Inferior parietal cortex (tissue), 1 donor: ENCODE measurements around the gene ADCY1.

ENCODE experiments used
- DNase-seq: peaks from one replicate; pipeline ENCODE4 v3.0.0-alpha.2; 2016; ENCODE audit errors: extremely low spot score

ADCY1 gene

DNA sequence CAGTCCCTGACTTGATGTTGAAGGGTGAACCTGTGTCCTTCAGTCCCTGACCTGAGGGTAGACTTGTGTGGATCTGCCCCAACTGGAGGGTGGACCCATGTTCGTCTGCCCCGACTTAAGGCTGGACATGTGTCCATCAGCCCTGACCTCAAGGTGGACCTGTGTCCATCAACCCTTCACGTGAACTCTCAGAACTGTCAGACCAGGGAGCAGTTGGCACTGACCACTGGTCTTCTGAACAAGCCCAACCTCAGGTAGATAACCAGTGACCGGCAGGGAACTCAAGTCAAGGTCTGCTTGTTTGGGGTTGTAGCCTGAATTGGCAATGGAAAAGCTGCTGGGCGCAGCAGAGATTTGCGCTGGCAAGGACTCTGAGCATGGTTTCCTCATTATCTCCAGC, 96.5 kb downstream of the ADCY1 start:
- DNase-seq, result no peak

DNA sequence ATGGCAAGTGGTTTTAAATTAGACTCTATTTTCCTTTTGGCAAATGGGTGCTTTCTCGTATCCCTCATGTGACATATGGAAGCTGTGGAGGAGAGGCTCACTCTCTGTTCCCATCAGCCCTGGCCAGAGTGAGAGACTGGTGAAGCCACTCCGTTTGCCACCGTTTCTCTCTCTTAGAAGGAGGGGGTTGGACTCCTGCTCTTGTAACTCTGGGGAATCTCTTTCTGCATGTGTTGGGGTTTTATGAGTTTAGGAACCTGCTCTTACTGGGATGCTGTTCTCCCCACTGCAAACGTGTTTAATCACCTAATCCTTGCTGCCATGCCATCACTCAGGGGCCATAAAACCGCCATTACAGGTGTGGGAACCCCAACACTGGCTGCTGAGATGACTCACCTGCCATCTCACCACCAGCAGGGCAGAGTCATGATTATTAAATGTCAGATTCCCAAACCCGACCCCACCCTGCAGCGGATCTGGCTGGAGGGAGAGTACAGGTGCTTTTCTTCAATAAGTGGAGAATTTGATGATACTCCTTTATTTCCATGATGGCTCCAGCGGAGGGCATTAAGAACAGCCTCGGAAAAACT, 103.2 kb downstream of the ADCY1 start:
- no peak for DNase-seq

DNA sequence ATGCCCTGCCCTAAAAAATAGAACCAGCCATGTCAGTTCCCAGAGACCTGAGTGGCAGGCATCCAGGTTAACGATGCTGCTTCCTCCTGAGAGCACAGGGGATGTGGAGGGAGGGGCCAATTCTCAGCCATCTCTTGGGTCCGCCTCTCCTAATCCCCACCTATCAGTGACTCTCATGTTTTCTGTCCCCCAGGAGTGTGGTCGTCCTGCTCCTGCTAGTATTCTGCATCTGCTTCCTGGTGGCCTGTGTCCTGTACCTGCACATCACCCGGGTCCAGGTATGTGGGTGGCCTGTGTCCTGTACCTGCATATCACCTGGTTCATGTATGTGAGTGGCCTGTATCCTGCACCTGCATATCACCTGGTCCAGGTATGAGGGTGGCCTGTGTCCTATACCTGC, 105.3 kb downstream of the ADCY1 start:
- DNase-seq, result no peak

DNA sequence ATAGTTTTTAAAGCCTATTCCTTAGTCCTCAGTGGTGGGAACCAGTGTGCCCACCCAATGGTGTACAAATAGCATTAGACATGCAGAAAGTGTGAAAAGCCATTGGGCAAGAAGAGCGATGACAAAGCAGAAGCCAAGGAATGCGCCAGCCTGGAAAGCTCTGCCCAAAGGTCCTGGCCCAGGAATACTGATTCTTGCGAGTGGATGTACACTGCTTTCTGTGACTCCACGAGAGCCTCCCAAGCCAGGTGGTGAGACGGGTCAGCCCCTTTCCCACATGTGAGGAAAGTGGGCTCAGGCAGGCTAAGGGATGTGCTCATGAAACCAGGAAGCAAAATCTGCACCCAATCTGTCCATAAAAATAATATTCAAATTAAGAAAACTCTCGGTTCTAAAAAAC, 106.6 kb downstream of the ADCY1 start:
- DNase-seq, result no peak

DNA sequence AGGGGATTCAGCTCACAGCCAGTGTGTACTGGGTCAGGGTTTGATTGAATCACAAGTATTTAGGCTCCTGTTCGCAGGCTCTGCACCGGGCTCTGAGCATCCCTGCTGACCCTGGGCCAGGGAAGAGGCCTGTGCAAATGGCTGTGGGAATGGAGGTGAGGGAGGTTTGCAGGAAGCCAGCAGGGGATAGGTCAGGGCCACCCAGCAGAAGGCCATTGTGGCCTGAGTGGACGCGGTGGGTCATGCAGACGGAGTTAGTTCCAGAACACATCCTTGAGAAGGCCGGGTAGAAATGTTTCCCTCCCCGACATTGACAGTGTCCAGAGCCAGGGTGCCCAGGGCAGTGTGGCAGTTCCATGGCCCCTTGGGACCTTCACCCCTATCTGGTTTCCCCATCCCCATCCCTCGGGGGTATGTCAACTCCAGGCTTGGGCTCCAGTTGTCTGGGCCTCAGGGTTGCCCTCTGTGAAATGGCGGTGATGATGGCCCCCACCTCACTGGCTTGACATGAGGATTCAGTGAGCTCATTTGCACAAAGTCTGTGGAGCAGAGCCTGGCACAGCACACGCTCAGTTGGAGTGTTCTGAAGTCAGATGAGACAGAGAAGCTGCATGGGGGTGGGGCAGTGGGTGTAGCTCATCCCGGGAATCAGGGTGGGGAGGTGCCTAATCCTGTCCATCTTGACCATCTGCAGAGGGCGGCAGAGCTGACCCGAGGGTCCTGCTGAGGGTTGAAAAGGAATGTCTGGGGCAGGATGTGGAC, 107.6 kb downstream of the ADCY1 start:
- DNase-seq, result no peak

DNA sequence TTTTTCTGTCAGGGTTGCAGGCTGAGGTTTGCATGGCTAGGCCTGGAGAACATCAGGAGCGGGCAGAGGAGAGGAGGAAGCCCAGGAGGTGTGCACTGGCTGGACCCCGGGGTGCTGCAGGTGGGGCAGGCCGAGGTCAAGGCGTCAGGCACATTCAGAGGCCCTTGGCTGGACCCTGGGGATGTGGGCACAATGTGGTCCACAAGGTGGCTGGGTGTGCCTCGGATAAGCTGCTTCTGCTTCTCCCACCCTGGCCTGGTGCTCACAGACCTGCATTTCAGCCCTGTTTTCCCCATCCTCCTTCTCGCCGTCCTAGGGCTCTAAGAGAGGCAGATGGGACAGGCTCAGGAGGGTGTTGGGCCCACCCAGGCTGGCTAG, 108.2 kb downstream of the ADCY1 start:
- DNase-seq, result no peak

DNA sequence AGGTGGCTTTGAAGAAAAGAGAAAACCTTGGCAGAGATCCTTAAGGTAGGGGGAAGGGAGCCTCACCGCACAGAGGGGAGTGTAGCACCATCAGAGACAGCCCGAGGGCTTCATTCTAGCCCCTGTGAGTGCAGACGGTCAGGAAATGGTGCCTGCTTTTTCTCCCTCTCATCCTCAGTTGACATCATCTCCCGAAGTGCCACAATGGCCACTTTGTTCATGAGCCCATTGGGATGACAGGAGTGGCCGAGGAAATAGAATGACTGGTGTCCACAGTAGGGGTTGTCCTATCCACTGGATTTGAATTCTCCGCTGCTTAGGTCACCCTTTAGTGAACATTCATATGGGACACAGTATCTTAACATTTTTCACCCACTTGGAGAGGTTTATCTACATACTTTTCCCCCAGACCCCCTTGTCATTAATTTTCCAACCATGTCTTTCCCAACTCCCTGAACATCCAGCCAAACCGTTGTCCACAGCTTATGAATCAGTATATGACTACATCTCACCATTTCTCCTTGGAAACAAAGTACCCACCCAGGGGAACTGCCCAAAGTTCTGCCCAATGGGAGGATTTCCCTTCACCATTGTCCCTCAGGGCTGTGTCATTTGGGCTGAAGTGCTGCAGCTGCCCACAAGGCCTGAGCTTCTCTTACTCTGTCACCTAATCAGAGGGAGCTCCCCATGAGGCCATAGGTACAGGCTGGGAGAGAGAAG, 108.8 kb downstream of the ADCY1 start:
- DNase-seq, result peak; percentile 57

DNA sequence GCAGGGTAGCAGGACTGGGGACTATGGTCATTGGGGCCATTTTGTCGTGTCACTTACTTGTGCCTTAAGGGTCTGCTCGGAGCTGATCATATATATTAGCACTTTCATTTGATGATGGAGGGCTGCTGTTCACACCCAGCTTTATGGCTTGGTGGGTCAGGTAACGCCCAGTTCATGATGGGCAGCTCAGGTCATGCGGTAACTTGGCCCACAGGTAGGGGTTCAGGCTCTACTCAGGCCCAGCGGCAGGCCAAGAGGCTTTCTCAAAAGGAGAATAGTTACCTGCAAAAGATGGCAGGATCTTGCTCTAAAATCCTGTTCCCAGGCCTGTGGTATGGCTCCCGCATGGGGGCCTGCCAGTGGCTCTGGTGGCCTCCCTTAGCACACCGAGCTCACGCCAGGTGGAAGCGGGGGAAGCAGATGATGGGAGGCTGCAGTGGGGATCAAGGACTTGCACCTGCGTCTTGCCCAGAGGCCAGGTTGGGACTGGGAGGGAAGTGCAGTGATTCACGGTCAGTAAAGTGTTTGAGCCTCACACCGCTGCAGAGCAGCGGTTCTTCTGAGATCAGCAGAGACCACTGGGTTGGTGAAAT, 109.5 kb downstream of the ADCY1 start:
- DNase-seq, result no peak

DNA sequence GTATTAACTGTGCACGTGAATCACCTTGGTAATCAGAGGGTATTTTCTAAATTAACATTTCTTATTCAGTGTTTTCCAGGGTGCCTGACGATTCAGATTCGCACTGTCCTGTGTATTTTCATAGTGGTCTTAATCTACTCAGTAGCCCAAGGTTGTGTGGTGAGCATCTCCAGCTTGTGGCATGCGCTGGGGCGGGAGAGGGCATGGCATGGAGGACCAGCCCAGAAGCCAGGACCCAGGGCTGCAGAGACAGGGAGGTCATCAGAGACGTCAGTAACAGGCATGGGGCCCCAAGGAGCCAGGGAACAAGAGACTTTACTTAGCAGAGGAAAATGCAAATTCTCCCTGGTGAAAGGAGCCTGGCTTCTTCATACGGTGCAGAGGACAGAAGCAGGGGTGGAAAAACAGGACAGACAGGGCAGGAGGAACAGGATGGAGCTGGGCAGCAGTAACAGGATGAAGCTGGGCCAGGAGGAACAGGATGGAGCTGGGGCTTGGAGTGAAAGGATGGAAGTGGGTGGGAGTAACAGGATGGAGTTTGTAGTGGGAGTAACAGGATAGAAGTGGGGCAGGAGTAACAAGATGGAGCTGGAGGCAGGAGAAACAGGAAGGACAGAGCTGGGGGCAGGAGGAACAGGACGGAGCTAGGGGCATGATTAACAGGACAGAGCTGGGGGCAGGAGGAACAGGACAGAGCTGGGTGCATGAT, 110.9 kb downstream of the ADCY1 start:
- DNase-seq, result no peak

DNA sequence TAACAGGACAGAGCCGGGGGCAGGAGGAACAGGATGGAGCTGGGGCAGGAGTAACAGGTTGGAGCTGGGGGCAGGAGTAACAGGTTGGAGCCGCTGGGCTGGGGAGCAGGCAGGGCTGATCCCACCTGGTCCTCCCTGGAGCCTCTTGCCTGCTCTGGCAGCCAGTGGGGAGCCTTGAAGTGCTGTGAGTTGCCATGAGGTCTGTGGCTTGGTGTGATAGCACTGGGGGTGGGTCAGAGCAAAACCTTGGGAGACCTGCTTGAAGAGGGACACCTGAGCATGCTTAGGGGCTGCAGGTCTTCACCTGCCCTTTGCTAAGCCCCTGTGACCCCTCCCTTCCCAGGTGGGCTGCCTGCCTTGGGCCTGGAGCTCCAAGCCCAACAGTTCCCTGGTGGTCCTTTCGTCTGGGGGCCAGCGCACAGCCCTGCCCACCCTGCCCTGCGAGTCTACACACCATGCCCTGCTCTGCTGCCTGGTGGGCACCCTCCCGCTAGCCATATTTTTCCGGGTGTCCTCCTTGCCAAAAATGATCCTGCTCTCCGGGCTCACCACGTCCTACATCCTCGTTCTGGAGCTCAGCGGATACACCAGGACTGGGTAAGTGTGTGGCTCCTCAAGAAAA, 111.6 kb downstream of the ADCY1 start:
- no peak for DNase-seq

DNA sequence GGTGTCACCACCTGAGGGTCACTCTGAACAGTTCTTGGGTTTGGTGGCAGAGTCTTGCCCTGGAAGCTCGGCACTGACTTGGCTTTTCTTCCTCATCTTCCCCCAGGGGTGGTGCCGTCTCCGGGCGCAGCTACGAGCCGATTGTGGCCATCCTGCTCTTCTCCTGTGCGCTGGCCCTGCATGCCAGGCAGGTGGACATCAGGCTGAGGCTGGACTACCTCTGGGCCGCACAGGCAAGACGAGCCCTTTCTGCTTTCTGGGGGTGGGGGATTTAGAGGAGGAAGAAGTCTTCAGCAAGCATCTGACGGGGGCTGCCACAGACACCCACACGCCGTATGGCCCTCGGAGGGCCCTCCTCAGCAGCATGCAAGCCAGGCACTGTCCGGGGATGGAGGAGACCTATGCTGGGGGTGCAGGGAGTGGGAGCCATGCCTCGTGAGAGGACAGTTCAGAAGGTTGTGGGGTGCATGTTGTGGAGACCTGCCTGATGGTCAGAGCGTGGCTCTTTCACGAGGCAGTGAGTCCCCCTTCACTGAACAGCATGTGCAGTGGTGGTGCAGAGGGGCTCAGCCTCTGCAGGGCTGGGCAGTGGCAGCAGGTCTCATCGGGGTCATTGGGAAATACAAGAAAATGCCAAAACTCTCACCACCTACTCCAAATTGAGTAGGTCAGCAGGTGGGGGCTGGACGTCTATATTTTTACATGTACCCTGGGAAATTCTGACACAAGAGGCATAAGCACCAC, 112.4 kb downstream of the ADCY1 start:
- DNase-seq, result no peak

DNA sequence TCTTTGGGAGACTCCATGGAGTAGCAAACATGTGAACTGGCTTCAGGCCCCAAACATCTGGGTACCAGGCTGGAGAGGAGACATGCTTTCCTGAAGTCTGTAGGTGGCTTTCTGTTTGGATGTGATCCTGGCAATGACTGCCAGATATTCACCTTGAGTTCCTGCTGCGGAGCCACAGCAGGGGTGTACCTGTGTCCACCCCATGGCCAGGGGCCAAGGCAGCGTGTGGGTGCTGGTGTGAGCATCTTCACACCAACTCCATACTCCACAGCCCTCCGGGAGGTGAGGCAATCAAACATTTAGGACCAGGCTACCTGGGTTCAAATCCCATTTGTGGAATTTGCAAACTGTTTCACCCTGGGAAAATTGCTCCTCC, 113.0 kb downstream of the ADCY1 start:
- DNase-seq, result no peak

DNA sequence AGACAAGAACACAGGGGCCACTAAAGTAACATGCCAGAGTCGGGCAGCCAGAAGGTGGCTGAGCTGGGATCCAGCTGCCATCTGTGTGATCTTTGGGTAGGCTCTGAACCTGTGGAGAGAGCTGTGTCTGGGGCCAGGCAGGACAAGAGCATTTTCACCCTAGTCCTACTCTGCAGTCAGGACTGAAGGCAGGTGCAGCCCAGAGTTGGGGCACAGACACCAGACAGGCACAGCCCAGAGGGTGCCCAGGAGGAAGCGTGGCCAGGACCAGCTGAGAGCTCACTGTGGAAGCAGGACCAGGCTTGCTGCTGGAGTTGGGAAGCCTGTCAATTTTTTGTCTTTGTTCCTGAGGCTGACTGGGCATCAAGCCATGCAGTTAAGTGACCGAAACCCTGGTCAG, 113.6 kb downstream of the ADCY1 start:
- DNase-seq, result no peak

DNA sequence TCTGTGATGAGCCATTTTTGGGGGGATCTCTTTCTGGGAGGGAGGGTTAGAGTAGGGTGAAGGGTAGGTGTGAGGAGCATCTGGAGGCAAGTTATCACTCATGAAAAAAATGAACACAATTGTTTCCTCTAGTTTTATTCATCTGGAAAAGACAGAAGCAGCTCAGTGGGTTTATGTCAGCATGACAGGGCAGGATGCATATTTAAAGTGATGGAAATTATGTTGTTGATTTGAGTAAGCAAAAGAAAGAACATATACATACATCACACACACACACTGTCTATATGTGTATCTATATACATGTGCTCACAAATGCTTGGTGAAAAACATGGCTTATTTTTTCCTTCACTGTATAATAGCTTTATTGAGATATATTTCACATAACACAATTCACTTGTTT, 114.2 kb downstream of the ADCY1 start:
- no peak for DNase-seq

DNA sequence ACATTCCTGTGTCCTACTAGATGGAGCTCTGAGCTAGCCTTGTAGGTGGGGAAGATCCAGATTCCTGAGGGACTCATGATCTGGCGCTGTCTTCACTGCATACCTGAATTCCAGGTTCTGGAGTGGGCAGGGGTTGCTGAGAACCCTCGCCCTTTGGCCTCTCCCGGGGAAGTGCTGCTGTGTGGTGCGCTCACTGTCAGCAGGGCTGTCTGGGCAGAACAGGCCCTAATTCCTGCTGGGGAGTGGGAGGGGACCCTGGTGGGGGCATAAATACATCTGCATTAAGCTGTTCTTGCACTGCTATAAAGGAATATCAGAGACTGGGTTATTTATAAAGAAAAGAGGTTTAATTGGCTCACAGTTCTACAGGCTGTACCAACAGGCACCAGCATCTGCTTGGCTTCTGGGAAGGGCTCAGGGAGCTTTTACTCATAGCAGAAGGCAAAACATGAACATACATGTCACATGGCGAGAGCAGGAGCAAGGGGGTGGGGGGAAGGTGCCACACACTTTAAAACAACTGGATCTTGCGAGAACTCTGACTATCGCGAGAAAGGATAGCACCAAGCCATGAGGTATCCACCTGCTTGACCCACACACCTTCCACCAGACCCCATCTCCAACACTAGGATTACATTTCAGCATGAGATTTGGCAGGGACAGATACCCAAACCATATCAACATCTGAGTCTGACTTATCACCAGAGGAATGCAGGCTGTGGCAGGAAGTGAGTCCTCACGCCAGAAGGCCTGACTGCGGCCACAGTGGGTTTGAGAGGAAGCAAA, 115.0 kb downstream of the ADCY1 start:
- DNase-seq, result no peak

DNA sequence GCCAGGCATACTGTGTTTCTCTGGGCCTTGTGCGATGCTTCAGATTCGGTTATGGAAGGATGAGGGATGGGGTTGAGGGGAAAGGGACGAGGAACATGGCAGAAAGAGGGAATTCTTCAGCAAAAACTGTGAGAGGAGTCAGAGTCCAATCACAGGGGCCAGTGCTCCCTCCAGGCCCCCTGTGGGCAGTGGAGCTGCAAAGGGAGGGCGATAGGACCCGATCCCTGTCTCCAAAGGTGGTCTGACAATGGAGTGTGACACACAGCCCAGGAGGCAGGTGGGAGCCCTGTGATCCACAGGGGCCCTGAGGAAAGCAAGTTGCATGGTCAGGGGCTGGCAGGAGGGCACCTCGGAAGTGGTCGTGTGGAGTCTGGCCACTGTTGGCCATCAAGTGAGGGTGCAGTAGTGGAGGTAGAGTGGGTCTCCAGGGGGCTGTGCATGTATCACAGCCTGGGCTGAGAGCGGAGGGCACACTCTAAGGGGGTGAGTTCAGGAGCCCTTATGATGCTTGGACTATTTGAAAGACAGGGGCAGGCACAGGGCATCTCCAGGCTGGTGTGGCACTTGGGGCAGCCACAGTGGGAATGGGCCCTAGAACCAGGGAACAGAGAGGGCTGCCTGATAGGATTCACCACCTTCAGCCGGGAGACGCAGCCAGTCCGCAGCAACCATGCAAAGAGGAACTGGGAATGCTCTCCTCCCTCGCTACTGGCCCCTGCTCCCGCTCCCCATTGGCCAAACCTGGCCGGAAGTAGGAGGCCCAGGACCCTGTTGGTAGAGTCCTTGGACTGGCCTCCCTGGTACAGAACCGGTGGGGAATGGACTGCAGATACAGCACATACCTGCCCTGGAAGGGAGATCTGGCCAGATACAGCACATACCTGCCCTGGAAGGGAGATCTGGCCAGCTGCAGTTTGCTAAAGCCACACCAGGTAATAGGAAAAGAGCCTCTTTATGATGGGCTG, 115.9 kb downstream of the ADCY1 start:
- no peak for DNase-seq

DNA sequence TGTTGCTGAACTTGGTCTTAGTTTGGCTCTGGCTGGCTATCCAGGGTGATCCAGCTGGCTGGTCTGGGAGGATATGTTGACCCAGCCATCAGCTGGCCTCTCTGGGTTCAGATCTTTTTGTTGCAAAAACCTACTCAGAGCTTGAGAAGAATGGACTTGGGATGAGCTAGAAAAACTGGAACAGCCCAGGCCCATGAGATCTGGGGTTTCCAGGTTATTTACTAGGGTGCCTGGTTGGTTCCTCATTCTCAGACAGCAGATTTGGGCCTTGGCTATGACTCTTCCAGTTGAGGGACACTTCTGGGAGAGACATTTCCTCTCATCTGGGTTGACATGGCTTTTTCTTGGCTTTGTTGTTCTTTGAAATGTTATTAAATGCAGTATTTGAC, 116.6 kb downstream of the ADCY1 start:
- no peak for DNase-seq

DNA sequence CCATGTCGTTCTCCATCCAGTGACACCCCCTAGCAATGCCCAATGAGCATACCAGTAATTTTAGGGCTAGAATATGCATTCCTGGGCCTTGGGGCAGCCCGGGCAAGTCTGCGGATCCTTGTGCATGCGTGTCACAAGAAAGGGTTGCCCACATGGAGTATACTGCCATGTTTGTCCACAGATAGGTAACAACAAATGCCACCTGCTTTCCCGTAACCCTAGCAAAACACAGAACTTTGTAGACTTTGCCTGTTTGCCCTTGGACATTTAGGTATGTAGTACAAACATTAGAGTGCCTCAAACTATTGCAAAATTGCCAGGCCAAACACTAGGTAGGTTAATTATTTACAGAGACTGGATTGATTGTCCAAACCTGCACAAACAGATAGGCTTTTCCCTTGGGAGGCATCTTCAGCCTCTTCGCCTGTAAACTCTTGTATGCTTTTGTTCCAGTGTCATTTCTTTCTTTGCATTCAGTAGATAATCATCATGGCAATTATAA, 117.0 kb downstream of the ADCY1 start:
- DNase-seq, result no peak

DNA sequence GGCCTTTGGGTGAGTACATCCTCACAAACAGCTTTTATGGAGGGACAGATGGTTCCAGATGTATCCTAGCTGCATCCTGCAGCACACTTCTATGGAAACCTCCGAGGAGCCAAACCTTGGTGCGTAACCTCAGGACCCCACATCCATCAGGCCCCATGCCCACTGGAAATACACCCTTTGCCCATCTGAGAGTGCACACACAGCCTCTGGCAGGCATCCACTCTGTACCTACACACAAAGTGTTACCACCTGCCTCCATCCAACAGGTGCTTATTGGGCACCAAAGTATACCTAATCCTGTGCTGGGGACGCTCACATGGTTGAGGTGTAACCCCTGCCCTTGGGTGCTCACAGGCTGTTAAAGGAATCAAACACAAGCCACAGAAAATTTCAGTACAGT, 117.9 kb downstream of the ADCY1 start:
- DNase-seq, result no peak
